Measurements from ENCODE around the gene MPG.
"Not testable (repeated sequence)": the region's sequence is repeated elsewhere in the genome, so short reads cannot be mapped to it uniquely, and the experiment has no call there.

Gene MPG, protein sequence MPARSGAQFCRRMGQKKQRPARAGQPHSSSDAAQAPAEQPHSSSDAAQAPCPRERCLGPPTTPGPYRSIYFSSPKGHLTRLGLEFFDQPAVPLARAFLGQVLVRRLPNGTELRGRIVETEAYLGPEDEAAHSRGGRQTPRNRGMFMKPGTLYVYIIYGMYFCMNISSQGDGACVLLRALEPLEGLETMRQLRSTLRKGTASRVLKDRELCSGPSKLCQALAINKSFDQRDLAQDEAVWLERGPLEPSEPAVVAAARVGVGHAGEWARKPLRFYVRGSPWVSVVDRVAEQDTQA

DNA sequence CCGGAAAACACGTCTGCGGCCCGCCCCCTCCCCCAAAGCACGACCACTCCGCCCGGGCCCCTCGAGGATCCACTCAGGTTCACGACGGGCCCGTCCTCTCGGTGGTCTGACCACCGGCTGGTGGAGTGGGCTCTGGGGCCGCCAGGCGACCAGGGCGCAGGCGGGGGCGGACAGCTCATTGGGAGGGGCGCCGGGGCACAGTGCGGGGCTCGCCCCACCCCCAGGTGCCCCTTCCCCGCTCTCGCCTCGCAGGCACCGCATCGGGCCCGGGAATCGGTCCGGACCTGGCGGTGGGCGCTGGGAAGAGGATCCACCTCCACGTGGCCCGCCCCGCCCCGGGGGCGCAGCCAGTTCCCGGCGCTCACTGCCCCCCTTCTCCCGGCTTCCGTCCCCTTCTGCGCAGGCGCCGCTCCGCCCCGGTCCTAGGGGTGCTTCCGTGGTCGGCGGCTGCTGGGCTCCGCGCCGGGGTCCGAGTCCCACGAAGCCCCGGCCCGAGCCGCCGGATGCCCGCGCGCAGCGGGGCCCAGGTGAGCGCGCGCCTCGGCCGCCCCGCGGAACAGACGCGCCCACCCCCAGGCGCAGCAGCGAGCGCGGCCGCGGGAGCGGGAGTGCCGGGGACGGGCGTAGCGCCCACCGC is at the start of gene MPG:
MPG (plus strand) TSS at position 419 of the 637 bp plus-strand sequence; CDS start at position 504, 85 bp downstream.
- TF ChIP-seq, protein P1, sequence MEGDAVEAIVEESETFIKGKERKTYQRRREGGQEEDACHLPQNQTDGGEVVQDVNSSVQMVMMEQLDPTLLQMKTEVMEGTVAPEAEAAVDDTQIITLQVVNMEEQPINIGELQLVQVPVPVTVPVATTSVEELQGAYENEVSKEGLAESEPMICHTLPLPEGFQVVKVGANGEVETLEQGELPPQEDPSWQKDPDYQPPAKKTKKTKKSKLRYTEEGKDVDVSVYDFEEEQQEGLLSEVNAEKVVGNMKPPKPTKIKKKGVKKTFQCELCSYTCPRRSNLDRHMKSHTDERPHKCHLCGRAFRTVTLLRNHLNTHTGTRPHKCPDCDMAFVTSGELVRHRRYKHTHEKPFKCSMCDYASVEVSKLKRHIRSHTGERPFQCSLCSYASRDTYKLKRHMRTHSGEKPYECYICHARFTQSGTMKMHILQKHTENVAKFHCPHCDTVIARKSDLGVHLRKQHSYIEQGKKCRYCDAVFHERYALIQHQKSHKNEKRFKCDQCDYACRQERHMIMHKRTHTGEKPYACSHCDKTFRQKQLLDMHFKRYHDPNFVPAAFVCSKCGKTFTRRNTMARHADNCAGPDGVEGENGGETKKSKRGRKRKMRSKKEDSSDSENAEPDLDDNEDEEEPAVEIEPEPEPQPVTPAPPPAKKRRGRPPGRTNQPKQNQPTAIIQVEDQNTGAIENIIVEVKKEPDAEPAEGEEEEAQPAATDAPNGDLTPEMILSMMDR (conservative IDR thresholded peaks at IDR 0.05; ENCODE audit: low read depth) = no peak
- ChIA-PET CTCF (interaction anchor here (0.6 to 2.7 kb wide), 2 partner anchors 12 to 21 kb away, joined by 3 to 14 read pairs; no protein-coding TSS in a partner anchor), POLR2A (ENCODE audit: low non-redundant PET) (interaction anchor here (1.8 kb wide), 1 partner anchor 12 kb away, joined by 4 read pairs; no protein-coding TSS in a partner anchor)
- peak within 1 kb of the TSS; percentile 91 for H3K27ac ChIP-seq
- DNase-seq (ENCODE audit: low spot score) = peak; percentile 93

DNA sequence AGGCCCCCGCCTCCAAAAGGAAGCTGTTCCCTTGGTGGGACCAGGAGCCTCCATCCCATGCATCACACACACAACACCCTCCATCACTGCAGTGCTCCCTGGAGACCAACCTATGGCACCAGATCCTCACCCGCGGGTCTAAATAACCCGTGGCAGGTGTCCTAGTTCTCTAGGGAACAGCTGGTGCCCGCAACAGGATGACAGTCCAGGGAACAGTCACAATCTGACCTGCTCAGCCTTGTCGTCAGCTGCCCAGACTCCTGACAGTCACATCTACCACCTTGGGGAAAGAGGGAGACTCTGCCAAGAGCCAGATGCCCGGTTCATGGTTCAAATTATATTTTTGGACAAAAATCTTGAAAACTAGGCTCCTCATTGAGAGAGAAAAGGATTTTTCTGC is 47.4 kb upstream of the MPG start:
- POLR2A ChIA-PET (ENCODE audit: low non-redundant PET); CTCF ChIA-PET; H3K27ac ChIP-seq; DNase-seq (ENCODE audit: low spot score): not testable (repeated sequence)

DNA sequence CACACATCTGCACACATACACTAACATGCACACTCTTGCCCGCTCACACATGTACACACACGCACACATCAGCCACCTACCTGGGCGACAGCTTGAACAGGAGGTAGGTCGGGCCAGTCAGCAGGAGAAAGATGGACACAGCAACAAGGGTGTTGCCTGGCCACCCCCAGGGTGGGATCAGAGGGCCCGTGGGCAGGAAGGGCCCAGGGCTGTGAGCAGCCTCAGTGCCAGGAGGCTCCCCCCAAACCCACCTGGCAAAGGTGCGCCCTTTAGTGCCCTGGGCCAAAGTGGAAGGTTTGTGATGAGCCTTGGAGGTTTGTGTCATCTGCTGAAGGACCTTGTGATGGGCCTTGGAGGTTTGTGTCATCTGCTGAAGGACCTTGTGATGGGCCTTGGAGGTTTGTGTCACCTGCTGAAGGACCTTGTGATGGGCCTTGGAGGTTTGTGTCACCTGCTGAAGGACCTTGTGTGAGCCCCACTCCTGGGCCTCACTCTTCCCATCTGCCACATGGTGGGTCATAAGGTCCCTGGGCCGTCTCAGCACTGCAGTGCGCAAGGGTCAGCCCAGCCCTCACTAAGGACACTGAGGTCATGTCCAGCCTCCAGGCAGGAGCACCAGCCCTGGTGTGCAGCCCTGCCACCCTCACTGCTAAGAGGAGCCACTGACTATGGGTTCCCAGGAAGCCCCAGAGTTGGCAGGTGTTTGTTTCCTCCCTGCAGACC is 44.7 kb upstream of the MPG start:
- H3K27ac ChIP-seq; POLR2A ChIA-PET (ENCODE audit: low non-redundant PET); CTCF ChIA-PET; DNase-seq (ENCODE audit: low spot score): not testable (repeated sequence)

DNA sequence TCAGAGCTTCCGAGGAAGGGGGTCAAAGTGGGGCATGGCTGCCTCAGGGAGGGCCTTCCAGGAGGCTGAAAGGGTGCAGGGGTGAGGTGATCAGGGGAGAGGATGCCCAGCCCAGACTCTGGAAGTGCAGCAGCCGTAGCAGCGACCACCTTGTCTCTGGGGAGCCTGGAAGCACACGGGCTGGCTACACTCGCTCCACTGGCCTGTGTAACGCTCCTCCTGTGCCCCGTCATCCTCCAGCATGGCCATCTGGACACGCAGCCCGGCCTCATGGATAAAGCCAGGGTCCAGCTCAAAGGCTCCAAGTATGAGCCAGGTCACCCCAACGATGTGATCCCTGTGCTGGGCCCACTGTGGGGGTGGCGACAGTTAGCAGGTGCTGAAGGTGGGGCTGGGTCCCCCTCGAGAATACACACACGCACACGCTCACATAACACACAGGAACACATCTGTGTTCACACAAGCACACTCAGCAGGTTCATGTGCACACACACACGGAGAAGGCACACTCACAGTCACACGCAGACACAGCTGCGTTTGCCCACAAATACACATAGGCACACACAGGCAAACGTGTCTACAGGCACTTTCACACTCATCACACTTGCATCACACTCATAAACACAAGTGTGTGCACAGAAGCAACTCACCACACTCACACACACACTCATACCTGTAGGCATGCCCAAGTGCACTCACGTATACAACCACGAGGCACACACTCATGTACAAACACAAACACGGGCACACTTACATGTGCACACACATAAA is 44.0 kb upstream of the MPG start:
- TF ChIP-seq, protein P1 (conservative IDR thresholded peaks at IDR 0.05; ENCODE audit: low read depth) = no peak
- no peak overlapping the region for H3K27ac ChIP-seq
- ChIA-PET POLR2A (ENCODE audit: low non-redundant PET) (no interaction called here), CTCF (no interaction called here)
- no peak for DNase-seq (ENCODE audit: low spot score)

DNA sequence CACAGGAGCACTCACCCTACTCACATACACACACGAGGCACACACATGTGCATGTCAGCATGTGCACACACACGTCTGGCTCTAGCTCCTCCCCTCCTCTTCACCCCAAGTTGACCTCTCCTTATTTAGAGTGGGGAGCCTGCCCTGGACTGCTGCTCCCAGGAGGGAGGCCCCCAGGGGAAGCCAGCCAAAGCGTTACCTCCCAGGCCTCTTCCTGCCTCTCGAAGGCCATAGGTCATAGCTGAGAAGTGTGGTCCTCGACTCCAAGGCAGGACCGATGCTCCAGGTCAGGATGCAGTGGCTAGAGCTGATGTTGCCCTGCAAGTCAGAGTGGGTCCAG is 43.4 kb upstream of the MPG start:
- DNase-seq (ENCODE audit: low spot score) = no peak
- H3K27ac ChIP-seq = no peak overlapping the region
- POLR2A ChIA-PET (ENCODE audit: low non-redundant PET) = no interaction called here
- TF ChIP-seq, protein P1 (conservative IDR thresholded peaks at IDR 0.05; ENCODE audit: low read depth) = no peak
- CTCF ChIA-PET = no interaction called here

DNA sequence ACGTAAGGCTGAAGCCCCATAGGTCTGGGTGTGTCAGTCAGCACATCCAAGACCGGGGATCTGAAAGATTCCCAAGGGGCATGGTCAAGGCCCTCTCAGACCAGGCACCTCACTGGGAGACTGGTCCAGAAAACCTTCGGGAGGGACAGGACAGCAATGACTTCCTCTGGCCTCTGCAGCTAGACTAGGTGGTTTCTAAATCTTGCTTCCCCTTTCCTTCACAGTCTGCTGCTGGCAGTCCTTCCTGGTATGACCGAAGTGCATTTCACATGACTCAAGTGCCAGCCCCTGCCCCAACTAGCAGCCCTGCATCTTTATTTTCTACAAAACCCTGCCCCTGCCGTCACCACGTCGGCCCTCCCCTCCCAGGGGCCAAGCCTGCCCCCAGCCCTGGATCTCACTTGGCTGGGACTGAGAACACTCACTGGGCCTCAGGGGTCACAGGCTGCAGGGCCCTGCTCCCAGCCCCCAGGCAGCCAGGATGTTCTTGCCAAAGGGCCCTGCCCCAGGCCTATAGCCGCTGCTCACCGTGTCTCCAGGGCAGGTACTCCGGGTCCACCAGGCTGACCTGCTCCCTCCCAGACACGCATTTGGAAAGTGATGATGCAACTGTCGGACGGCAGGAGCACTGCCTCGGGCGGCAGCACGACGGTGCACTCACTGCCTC is 42.9 kb upstream of the MPG start:
- TF ChIP-seq, protein P1 (conservative IDR thresholded peaks at IDR 0.05; ENCODE audit: low read depth) = no peak
- ChIA-PET POLR2A (ENCODE audit: low non-redundant PET) (no interaction called here), CTCF (no interaction called here)
- H3K27ac ChIP-seq = no peak overlapping the region
- DNase-seq (ENCODE audit: low spot score) = no peak

Data from RWPE1 (cell line).